BJ (cell line): ENCODE results near the gene TFB1M. TPM values are rescaled to one million over a fixed set of nuclear protein-coding genes. Genes with fewer than 3 reads are reported as not detected.

Source experiments
- CTCF ChIA-PET: fragments of 350-600 bp; formaldehyde crosslinking; extraction: SDS; loops from one replicate; lab custom pipeline; 2021; ENCODE audit warnings: antibody characterized with exemption, inconsistent platforms; lab: Yijun Ruan, JAX
- POLR2A ChIA-PET: fragments of 300-600 bp; sonication (Branson Sonifier 250); formaldehyde crosslinking; extraction: SDS; loops from one replicate; lab custom pipeline; 2021; ENCODE audit warnings: antibody characterized with exemption; lab: Charles Lee
- DNase-seq: peaks from one replicate; pipeline ENCODE4 v3.0.0-alpha.2; 2011; ENCODE audit warnings: low read depth
- H3K27me3 ChIP-seq: 2 replicates; pipeline ENCODE4 v1.6.0; 2011; ENCODE audit warnings: low read length; ENCODE audit not compliant: control insufficient read depth, insufficient read depth
- H3K36me3 ChIP-seq: 2 replicates; pipeline ENCODE4 v1.5.1; 2011; ENCODE audit warnings: low read length; ENCODE audit not compliant: control insufficient read depth, insufficient read depth
- H3K4me3 ChIP-seq: 2 replicates; pipeline ENCODE4 v1.5.1; 2011; ENCODE audit warnings: low read depth, mild to moderate bottlenecking, control low read depth, low read length
- polyA plus RNA-seq: library from polyadenylated mRNA; depleted of rRNA; stranded (reverse); fragments of >200 nt; gene quantifications from 2 replicates; pipeline ENCODE4 v1.2.3, GENCODE V29; 2011
- TF ChIP-seq, protein P1 (sequence below): IDR thresholded peaks from 2 replicates; pipeline ENCODE4 v1.5.1; 2011; ENCODE audit warnings: low read depth, mild to moderate bottlenecking, control low read depth, inconsistent platforms, low read length, moderate library complexity; ENCODE audit not compliant: insufficient read depth

The TFB1M gene
- polyA plus RNA-seq, 1 experiment = 12.9 TPM

DNA sequence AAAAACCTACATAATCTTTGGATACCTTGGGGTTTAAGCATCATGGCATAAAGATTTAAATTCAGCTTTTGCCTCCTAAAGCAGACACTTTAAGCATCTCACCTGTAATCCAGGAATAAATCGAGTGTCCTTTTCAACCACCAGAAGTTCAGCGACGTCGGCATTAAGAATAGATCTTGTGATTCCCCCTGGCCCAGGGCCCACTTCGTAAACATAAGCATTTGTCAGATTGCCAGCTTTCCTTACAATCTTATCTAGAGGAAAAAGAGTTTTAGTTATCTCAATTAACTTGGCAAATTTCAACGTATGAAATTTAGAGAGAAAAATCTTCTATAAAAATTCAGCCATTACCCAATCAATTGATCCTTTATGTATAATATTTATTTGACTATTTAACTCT, 3.2 kb downstream of the TFB1M start:
- H3K36me3 ChIP-seq = 0 out of 2 replicates have a peak, but pooled peaks cover 1% of the 10 kb centered on the region
- DNase-seq = no peak
- H3K4me3 ChIP-seq = no peak overlapping the region
- POLR2A ChIA-PET = no interaction called here
- no peaks in the 10 kb centered on the region for H3K27me3 ChIP-seq
- TF ChIP-seq, protein P1, sequence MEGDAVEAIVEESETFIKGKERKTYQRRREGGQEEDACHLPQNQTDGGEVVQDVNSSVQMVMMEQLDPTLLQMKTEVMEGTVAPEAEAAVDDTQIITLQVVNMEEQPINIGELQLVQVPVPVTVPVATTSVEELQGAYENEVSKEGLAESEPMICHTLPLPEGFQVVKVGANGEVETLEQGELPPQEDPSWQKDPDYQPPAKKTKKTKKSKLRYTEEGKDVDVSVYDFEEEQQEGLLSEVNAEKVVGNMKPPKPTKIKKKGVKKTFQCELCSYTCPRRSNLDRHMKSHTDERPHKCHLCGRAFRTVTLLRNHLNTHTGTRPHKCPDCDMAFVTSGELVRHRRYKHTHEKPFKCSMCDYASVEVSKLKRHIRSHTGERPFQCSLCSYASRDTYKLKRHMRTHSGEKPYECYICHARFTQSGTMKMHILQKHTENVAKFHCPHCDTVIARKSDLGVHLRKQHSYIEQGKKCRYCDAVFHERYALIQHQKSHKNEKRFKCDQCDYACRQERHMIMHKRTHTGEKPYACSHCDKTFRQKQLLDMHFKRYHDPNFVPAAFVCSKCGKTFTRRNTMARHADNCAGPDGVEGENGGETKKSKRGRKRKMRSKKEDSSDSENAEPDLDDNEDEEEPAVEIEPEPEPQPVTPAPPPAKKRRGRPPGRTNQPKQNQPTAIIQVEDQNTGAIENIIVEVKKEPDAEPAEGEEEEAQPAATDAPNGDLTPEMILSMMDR = no peak
- CTCF ChIA-PET = interaction anchor here (1.2 kb wide), 1 partner anchor 63 kb away, joined by 5 read pairs; no protein-coding TSS in a partner anchor

DNA sequence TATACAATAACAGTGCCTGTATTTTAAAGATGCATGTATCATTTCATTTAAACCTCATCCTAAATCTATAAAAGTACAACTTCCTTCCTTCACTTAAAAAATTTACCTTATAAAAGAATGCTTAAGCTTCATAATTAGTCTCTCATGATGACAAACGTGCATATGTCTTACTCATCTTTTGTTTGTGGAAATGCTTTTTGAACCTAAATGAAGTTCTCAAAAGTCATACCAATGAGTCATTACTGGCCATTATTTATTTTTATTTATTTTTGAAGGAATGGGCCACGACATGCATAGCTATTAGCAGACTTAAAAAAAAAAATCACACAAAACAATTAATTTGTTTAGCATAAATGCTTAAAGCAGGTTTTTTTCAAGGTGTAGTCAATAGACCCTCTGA, 3.7 kb downstream of the TFB1M start:
- POLR2A ChIA-PET = interaction anchor here (0.7 kb wide), 1 partner anchor 471 kb away, joined by 5 read pairs; no protein-coding TSS in a partner anchor
- CTCF ChIA-PET = no interaction called here
- 0 out of 2 replicates have a peak, but pooled peaks cover 1% of the 10 kb centered on the region for H3K36me3 ChIP-seq

DNA sequence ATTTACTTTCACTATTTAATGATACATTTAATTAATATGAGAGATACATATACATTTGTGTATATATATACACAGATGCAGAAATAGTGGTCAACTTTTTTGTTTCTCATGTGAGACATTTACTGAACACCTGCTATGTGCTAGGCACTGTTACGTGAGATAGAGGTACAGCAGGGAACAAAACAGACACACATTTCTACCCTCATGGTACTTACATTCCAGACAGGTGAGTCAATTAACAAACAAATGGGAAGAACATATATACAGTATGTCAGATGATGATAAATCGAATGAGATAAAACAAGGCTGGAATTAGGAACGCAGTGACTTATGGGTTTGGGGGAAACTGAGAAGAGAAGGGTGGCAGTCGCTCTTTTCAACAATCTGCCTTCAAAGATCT, 5.1 kb downstream of the TFB1M start:
- Histone ChIP-seq H3K27me3 (no peaks in the 10 kb centered on the region), H3K36me3 (0 out of 2 replicates have a peak, but pooled peaks cover 1% of the 10 kb centered on the region), H3K4me3 (no peak overlapping the region)
- ChIA-PET CTCF (no interaction called here), POLR2A (no interaction called here)
- no peak for DNase-seq
- TF ChIP-seq, protein P1 = no peak

More for the DNA sequence above, 3.7 kb downstream of the TFB1M start:
- Histone ChIP-seq H3K4me3 (no peak overlapping the region), H3K27me3 (no peaks in the 10 kb centered on the region)
- DNase-seq = no peak
- TF ChIP-seq, protein P1 = no peak

DNA sequence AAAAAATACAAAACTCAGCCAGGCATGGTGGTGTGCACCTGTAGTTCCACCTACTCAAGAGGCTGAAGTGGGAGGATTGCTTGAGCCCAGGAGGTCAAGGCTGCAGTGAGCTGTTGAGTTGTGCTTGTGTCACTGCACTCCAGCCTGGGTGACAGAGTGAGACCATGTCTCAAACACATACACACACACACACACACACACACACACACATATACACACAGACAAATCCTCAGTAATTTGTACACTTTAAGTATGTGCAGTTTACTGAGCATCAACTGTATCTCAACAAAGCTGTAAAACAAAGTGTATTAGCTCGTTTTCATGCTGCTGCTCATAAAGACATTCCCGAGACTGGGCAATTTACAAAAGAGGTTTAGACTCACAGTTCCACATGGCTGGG, 7.3 kb downstream of the TFB1M start:
- DNase-seq = no peak
- POLR2A ChIA-PET = no interaction called here

DNA sequence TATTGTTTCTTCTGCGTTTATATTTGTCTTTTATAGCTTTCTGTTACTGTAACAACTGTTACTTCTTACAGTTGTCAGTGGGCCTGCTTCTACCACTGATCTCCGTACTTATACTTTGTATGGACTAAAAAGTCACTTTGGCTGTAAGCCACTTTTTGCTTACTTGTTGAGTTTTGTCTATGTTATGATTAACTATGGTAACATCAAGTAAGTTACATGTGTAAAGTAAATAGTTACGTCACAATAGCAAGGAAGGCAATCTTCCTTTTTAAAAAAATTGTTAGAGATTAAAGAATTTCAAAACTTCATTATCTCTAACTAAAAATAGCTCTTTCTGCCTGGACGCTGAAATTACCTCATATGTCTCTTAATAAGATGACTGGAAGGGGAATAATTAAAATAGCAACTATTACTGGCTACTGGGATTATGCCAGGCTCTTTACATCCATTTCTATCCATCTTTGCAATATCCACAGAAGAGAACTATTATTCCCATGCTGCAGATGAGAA, 10.9 kb downstream of the TFB1M start:
- TF ChIP-seq, protein P1 = no peak
- no peaks in the 10 kb centered on the region for H3K27me3 ChIP-seq
- 0 out of 2 replicates have a peak, but pooled peaks cover 1% of the 10 kb centered on the region for H3K36me3 ChIP-seq
- ChIA-PET POLR2A (no interaction called here), CTCF (interaction anchor here (1.0 to 1.7 kb wide), 2 partner anchors 13 to 126 kb away, joined by 5 to 6 read pairs; no protein-coding TSS in a partner anchor)
- no peak for DNase-seq
- H3K4me3 ChIP-seq = no peak overlapping the region

More for the DNA sequence above, 7.3 kb downstream of the TFB1M start:
- TF ChIP-seq, protein P1 = no peak
- CTCF ChIA-PET = interaction anchor here (0.6 to 1.2 kb wide), 2 partner anchors 439 to 673 kb away, joined by 4 to 7 read pairs; no protein-coding TSS in a partner anchor
- Histone ChIP-seq H3K36me3 (0 out of 2 replicates have a peak, but pooled peaks cover 1% of the 10 kb centered on the region), H3K4me3 (no peak overlapping the region), H3K27me3 (no peaks in the 10 kb centered on the region)
